Ovary (tissue), 9 donors: ENCODE data around the gene POLL. TPM values are rescaled to one million over a fixed set of nuclear protein-coding genes. Genes with fewer than 3 reads are reported as not detected.

Source experiments
- DNase-seq, 5 donors: peaks; one replicate each; pipeline ENCODE4 v3.0.0-alpha.2; 2019 to 2020
- H3K27ac ChIP-seq, 2 donors: fragments of 200-600 bp; one replicate each; pipeline versions ENCODE4 v1.5.1 to v1.8.0; 2019 to 2022
- H3K27me3 ChIP-seq: fragments of 200-600 bp; one replicate; pipeline ENCODE4 v1.8.0; 2022
- H3K36me3 ChIP-seq: fragments of 200-600 bp; sonication (generic); one replicate; pipeline ENCODE4 v1.5.1; 2019
- H3K4me1 ChIP-seq: one replicate; pipeline ENCODE4 v1.8.1; 2013; ENCODE audit warnings: mild to moderate bottlenecking, moderate library complexity; ENCODE audit not compliant: insufficient read depth
- H3K4me3 ChIP-seq: fragments of 200-600 bp; sonication (generic); one replicate; pipeline ENCODE4 v1.5.1; 2017
- H3K9me3 ChIP-seq, 2 donors: fragments of 200-600 bp in 1 of 2; sonication (generic) in 1 of 2; one replicate each; pipeline versions ENCODE4 v1.5.1 to v1.8.1; 2013 to 2019; ENCODE audit warnings: mild to moderate bottlenecking in 1 of 2, moderate library complexity in 1 of 2
- CTCF ChIP-seq, 3 donors: fragments of 450-650 bp in 2 of 3; fragments of 200-600 bp in 1 of 3; IDR thresholded peaks; one replicate each; pipeline versions ENCODE4 v1.5.1 to v1.8.0; 2016 to 2022; ENCODE audit warnings: antibody characterized with exemption in 3 of 3, mild to moderate bottlenecking in 1 of 3
- EP300 ChIP-seq: sonication (generic); formaldehyde crosslinking; IDR thresholded peaks from one replicate; pipeline ENCODE4 v1.6.1; 2017; ENCODE audit warnings: antibody characterized with exemption
- POLR2A ChIP-seq: fragments of 450-650 bp; IDR thresholded peaks from one replicate; pipeline ENCODE4 v1.6.1; 2017; ENCODE audit warnings: antibody characterized with exemption, mild to moderate bottlenecking, moderate library complexity
- WGBS, 3 donors: extraction: QIAGEN DNeasy Blood & Tissue Kit in 1 of 3; methylation state at CpG; one replicate each; pipeline versions ENCODE4 v1.1.5 to v1.1.7; 2013 to 2017; 5-methylcytosine and 5-hydroxymethylcytosine counted together
- intact Hi-C, 4 donors: fragments of 100-400 bp; cut with DNase I; formaldehyde crosslinking; loops; one replicate each; pipeline versions ENCODE4 v1.11.0 to v1.15.1; 2022 to 2023
- polyA plus RNA-seq, 2 donors: library from polyadenylated mRNA; stranded (reverse); fragments of 200-250 nt in 1 of 2; fragments of 350-450 nt in 1 of 2; fragmentation: Illumina TruSeq in 1 of 2; extraction: RNeasy Lipid Tissue Mini Kit (QIAGEN cat#74804) in 1 of 2; gene quantifications; one replicate each; pipeline ENCODE4 v1.2.3, GENCODE V29; 2013 to 2014
- total RNA-seq, 7 donors: library from RNA; depleted of rRNA in 2 of 7; stranded (reverse); fragments of >200 nt in 2 of 7; fragmentation: NEBNext Ultra II Directional in 3 of 7; extraction: Animal tissue kit (Norgen Biotek cat#: 25700) in 3 of 7; gene quantifications; one replicate each; pipeline versions ENCODE4 v1.1.0 to v1.2.4, GENCODE V29; 2016 to 2023
- donor health status: DM: no; HTN: no; CAD: no; lungs with moderate emphysema.
- donor health status: DM: no; HTN: no; CAD: no.
- donor health status: Bipolar disorder and iron deficiency.
- donor health status: DM: yes; HTN: yes; CAD: no.
- donor health status: DM: no; HTN: no; CAD: no.
- donor health status: DM: yes; HTN: yes; CAD: no.

POLL gene
- total and polyA plus RNA-seq, 9 donors = 17.3 to 33.8 (median 31.0) TPM

- H3K27me3 ChIP-seq = no peaks in the 10 kb centered on the region
- no peaks in the 10 kb centered on the region for H3K4me1 ChIP-seq
- H3K36me3 ChIP-seq = no peaks in the 10 kb centered on the region
- intact Hi-C loops = no loop called here
- H3K4me3 ChIP-seq = no peak overlapping the region
- WGBS, 3 donors = 81 to 87% (median 82%) methylated on average over 10 of the region's 10 CpGs
- H3K27ac ChIP-seq = no peak overlapping the region
- TF ChIP-seq CTCF (IDR thresholded peaks at IDR 0.05) (no peak), EP300 (no peak), POLR2A (no peak)
- no peak for DNase-seq
- H3K9me3 ChIP-seq = no peaks in the 10 kb centered on the region
Observed at GRCh38 chr10:101580486-101581399, 7.3 kb downstream of the POLL start.

- H3K4me1 ChIP-seq = no peaks in the 10 kb centered on the region
- no peaks in the 10 kb centered on the region for H3K36me3 ChIP-seq
- WGBS, 3 donors = 94 to 96% (median 95%) methylated on average over 10 to 12 of the region's 12 CpGs
- no peak overlapping the region for H3K4me3 ChIP-seq
- no peaks in the 10 kb centered on the region for H3K9me3 ChIP-seq
- no peak overlapping the region for H3K27ac ChIP-seq
- no peak for TF ChIP-seq POLR2A
- no peak for TF ChIP-seq CTCF (IDR thresholded peaks at IDR 0.05)
- TF ChIP-seq EP300 = no peak
- H3K27me3 ChIP-seq = no peaks in the 10 kb centered on the region
- no peak for DNase-seq
- intact Hi-C loops = no loop called here
Observed at GRCh38 chr10:101579516-101579870, 8.6 kb downstream of the POLL start.

- no peaks in the 10 kb centered on the region for H3K4me1 ChIP-seq
- H3K36me3 ChIP-seq = no peaks in the 10 kb centered on the region
- H3K9me3 ChIP-seq = no peaks in the 10 kb centered on the region
- 84 to 91% (median 87%) methylated on average over 13 of the region's 13 CpGs for WGBS, 3 donors
- no peaks in the 10 kb centered on the region for H3K27me3 ChIP-seq
- no peak for TF ChIP-seq CTCF (IDR thresholded peaks at IDR 0.05)
- H3K27ac ChIP-seq = no peak overlapping the region
- intact Hi-C loops = no loop called here
- H3K4me3 ChIP-seq = no peak overlapping the region
- DNase-seq = no peak
Observed at GRCh38 chr10:101578803-101579515, 9.1 kb downstream of the POLL start.

GRCh38 chr10:101578192-101578591 is 9.9 kb downstream of the POLL start:
- no peaks in the 10 kb centered on the region for H3K36me3 ChIP-seq
- H3K9me3 ChIP-seq = no peaks in the 10 kb centered on the region
- H3K4me3 ChIP-seq = no peak overlapping the region
- 70 to 78% (median 71%) methylated on average over 5 of the region's 5 CpGs for WGBS, 3 donors
- no peak for DNase-seq
- intact Hi-C loops = no loop called here
- no peaks in the 10 kb centered on the region for H3K4me1 ChIP-seq
- no peaks in the 10 kb centered on the region for H3K27me3 ChIP-seq
- H3K27ac ChIP-seq = no peak overlapping the region
- TF ChIP-seq POLR2A (no peak), EP300 (no peak), CTCF (IDR thresholded peaks at IDR 0.05) (no peak)
